ENCODE results near the gene KAZN. TPM values are rescaled to one million over a fixed set of nuclear protein-coding genes. Genes with fewer than 3 reads are reported as not detected.

The KAZN gene
- total RNA-seq, 2 experiments from 2014 or later, result 0.22 to 0.55 TPM

- POLR2A ChIA-PET, result no interaction called here
- no peaks in the 10 kb centered on the region for H3K9me3 Mint-ChIP-seq
- Histone ChIP-seq H3K27ac (ENCODE audit: low read depth in 1 of 2, low read length in 2 of 2) (no peak overlapping the region), H3K4me3 (ENCODE audit: low read length) (no peak overlapping the region), H3K4me1 (ENCODE audit: insufficient read depth, low read length) (no peaks in the 10 kb centered on the region), H3K27me3 (ENCODE audit: control insufficient read depth in 1 of 2, insufficient read depth in 2 of 2, low read length in 2 of 2) (no peaks in the 10 kb centered on the region), H3K36me3 (ENCODE audit: insufficient read depth, low read length) (no peaks in the 10 kb centered on the region), H3K9me3 (ENCODE audit: control insufficient read depth in 1 of 2, insufficient read depth in 1 of 2, low read length in 2 of 2) (no peaks in the 10 kb centered on the region)
- no peak for DNase-seq
- CTCF ChIA-PET, result no interaction called here
- no peaks in the 10 kb centered on the region for H3K27me3 Mint-ChIP-seq
- H3K4me3 Mint-ChIP-seq, result no peak overlapping the region
- intact Hi-C loops (cut with DNase I, micrococcal nuclease), result no loop called here
- no peak for ATAC-seq (ENCODE audit: poor library complexity)
- no peak for TF ChIP-seq CTCF (IDR thresholded peaks at IDR 0.05)
- no peaks in the 10 kb centered on the region for H3K36me3 Mint-ChIP-seq (ENCODE audit: low read depth)
- no peak overlapping the region for H3K27ac Mint-ChIP-seq
- H3K4me1 Mint-ChIP-seq (ENCODE audit: low read depth), result peaks cover 9% of the 10 kb centered on the region
Measured at GRCh38 chr1:15029036-15029435, 430.6 kb downstream of the KAZN start.

GRCh38 chr1:15029786-15030185, 431.3 kb downstream of the KAZN start:
- H3K36me3 Mint-ChIP-seq (ENCODE audit: low read depth), result no peaks in the 10 kb centered on the region
- CTCF ChIA-PET, result no interaction called here
- no peak overlapping the region for H3K4me3 Mint-ChIP-seq
- DNase-seq, result no peak
- H3K4me1 ChIP-seq (ENCODE audit: insufficient read depth, low read length), result peaks cover 4% of the 10 kb centered on the region
- no peak overlapping the region for H3K27ac ChIP-seq (ENCODE audit: low read depth in 1 of 2, low read length in 2 of 2)
- no peaks in the 10 kb centered on the region for H3K36me3 ChIP-seq (ENCODE audit: insufficient read depth, low read length)
- no peaks in the 10 kb centered on the region for H3K27me3 Mint-ChIP-seq
- intact Hi-C loops (cut with DNase I, micrococcal nuclease), result no loop called here
- POLR2A ChIA-PET, result no interaction called here
- H3K4me3 ChIP-seq (ENCODE audit: low read length), result no peak overlapping the region
- peaks cover 12% of the 10 kb centered on the region for H3K4me1 Mint-ChIP-seq (ENCODE audit: low read depth)
- no peaks in the 10 kb centered on the region for H3K27me3 ChIP-seq (ENCODE audit: control insufficient read depth in 1 of 2, insufficient read depth in 2 of 2, low read length in 2 of 2)
- no peaks in the 10 kb centered on the region for H3K9me3 ChIP-seq (ENCODE audit: control insufficient read depth in 1 of 2, insufficient read depth in 1 of 2, low read length in 2 of 2)
- no peaks in the 10 kb centered on the region for H3K9me3 Mint-ChIP-seq
- TF ChIP-seq CTCF (IDR thresholded peaks at IDR 0.05), result no peak
- H3K27ac Mint-ChIP-seq, result no peak overlapping the region
- ATAC-seq (ENCODE audit: poor library complexity), result no peak

- no peaks in the 10 kb centered on the region for H3K36me3 ChIP-seq (ENCODE audit: insufficient read depth, low read length)
- ATAC-seq (ENCODE audit: poor library complexity) (no peak), DNase-seq (no peak)
- no peak for TF ChIP-seq CTCF (IDR thresholded peaks at IDR 0.05)
- no peaks in the 10 kb centered on the region for H3K27me3 Mint-ChIP-seq
- H3K4me3 ChIP-seq (ENCODE audit: low read length), result no peak overlapping the region
- POLR2A ChIA-PET, result no interaction called here
- no peaks in the 10 kb centered on the region for H3K36me3 Mint-ChIP-seq (ENCODE audit: low read depth)
- intact Hi-C loops (cut with DNase I, micrococcal nuclease), result no loop called here
- no peak overlapping the region for H3K4me3 Mint-ChIP-seq
- no peaks in the 10 kb centered on the region for H3K9me3 ChIP-seq (ENCODE audit: control insufficient read depth in 1 of 2, insufficient read depth in 1 of 2, low read length in 2 of 2)
- peaks cover 12% of the 10 kb centered on the region for H3K4me1 Mint-ChIP-seq (ENCODE audit: low read depth)
- no peak overlapping the region for H3K27ac ChIP-seq (ENCODE audit: low read depth in 1 of 2, low read length in 2 of 2)
- H3K27ac Mint-ChIP-seq, result no peak overlapping the region
- H3K9me3 Mint-ChIP-seq, result no peaks in the 10 kb centered on the region
- CTCF ChIA-PET, result no interaction called here
- H3K27me3 ChIP-seq (ENCODE audit: control insufficient read depth in 1 of 2, insufficient read depth in 2 of 2, low read length in 2 of 2), result no peaks in the 10 kb centered on the region
- peaks cover 4% of the 10 kb centered on the region for H3K4me1 ChIP-seq (ENCODE audit: insufficient read depth, low read length)
Measured at GRCh38 chr1:15031251-15031933, 432.9 kb downstream of the KAZN start.

All from CD4-positive, alpha-beta T cell (primary cell).